HG02970 (cell line): ENCODE data around the gene SEMA3A.
"Not testable (repeated sequence)": the region's sequence is repeated elsewhere in the genome, so short reads cannot be mapped to it uniquely, and the experiment has no call there.

Source experiments
- ATAC-seq: cut with Tn5 transposase; IDR thresholded peaks from one replicate; pipeline ENCODE4 v1.9.1; 2021; ENCODE audit warnings: mild to moderate bottlenecking, moderate library complexity, moderate number of reproducible peaks; ENCODE audit not compliant: unreplicated experiment, low FRiP score

Gene SEMA3A

DNA sequence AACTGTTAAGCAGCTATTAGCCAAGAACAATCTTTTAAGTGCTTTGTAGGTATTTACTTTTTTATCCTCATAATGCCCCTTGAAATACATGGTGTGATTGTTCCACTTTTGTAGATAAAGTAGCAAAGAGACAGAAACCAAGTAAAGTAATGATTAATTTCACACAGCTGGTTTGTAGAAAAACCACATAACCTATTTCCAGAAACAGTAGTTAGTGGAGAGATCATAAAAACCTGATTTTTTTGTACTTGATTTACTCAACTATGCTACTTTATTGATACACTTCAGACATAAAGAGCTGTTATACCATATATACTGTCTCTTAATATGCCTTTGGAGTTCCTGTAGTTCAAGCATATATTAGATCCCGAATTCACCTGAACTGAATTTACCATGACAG, 118.4 kb downstream of the SEMA3A start:
- no peak for ATAC-seq

DNA sequence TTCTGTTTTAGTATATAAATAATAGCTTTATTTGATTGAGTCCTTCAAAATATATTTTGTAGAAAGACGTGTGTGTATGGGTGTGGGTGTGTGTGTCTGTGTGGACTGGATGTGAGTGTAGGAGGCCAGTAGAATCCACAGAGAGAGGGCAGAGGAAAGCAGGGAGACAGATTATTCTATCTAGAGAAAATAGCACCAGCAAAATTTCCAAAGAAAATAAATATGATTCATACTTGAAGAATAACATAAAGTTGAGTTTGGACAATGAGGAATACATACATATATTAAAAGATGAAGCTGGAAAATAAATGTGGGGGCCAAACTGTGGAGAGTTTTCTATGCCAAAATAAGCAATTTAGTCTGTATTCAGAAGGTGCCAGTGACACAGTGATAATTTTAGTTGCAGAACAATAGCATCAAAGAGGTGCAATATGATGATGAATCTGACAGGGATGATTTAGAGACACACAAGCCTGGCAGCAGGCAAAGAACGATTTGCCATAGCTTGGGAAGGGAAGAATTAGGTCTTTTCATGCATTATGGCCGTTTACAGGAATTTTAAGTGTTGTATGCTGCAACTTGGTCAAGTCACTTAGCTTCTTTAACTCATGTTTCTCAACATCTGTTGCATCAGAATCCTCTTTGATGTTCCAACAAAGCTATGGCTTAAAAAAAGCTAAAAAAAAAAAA, 121.3 kb downstream of the SEMA3A start:
- no peak for ATAC-seq

DNA sequence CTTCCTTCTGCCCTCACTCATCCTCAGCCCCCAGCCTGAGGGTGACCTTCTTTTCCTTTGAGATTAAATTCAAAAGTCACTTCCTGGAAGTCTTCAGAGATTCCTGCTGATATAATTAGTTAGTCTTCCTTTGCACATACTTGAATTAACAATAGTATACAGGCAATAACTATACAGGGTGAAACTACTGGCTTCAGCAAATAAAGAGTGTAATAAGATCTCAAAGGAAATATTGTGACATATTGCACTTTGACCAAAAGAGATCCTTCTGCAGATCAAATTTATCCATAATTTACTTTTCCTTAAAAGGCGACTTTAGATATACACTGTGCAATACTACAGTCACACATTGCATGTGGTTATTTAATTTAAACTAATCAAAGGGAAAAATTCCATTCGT, 123.8 kb downstream of the SEMA3A start:
- no peak for ATAC-seq

DNA sequence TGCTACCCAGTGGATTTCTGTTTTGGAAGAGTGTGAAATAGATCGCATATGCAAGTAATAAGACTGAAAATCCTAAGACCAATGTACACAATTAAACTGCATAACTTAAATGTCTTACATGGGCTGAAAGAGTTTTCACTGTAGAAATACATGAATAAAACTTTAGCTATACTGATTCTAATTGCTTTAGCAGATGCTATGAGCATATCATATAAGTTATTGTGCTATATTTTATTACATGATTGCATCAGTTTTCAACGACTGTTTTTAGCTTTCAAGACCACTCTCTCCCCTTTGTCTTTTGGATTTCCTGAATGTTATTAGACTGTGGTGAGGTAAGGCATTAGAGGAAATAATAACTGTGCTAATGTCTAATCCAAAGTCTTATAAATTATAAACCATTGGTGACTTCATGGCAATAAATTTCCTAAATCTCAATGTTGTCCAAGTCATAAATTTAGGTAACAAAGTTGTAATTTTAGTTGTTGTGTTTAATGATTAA, 124.5 kb downstream of the SEMA3A start:
- no peak for ATAC-seq

DNA sequence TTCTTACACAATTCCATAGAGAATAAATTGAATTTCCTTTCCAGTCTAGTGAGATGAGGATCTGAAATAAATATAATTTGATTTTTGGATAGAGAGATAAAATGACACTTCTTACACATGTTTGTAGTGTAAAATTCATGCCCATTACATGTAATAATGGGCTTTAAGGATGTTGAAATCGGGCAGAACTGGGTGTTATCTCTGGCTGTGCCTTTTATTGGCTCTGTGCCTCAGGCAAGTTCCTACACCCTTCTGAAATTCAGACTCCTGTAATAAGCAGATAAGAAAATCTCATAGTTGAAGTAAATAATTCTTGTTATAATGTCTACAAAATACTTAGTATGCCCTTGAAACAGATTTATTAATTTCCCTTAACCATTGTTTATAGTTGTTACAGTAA, 125.6 kb downstream of the SEMA3A start:
- no peak for ATAC-seq

DNA sequence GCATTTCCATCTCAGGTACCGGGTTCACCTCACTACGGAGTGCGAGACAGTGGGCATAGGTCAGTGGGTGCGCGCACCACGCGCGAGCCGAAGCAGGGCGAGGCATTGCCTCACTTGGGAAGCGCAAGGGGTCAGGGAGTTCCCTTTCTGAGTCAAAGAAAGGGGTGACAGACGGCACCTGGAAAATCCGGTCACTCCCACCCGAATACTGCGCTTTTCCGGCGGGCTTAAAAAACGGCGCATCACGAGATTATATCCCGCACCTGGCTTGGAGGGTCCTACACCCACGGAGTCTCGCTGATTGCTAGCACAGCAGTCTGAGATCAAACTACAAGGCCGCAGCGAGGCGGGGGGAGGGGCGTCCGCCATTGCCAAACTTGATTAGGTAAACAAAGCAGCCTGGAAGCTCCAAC, 132.1 kb downstream of the SEMA3A start:
- ATAC-seq: not testable (repeated sequence)

DNA sequence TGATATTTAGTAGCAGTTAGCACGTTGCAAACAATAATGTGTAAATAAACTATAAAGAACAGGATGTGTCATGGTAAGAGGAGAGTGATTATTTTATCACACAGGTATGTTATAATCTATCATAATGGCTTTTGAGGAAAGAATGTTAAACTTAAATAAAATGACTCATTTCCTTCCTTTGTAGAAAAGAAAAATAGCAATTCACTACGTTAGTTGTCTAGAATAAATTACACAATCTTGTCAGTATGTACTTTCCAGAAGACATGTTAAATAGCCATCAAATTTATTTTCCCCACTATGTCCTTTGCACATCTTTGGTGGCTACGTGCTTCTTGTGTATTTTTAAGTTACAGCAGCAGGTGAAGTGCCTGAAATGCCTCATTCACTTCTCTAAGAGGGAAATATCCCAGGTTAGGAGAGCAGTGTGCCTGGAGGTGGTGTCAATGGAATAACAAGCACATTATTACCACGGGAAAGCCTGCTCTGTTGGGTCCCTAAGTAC, 133.8 kb downstream of the SEMA3A start:
- no peak for ATAC-seq

DNA sequence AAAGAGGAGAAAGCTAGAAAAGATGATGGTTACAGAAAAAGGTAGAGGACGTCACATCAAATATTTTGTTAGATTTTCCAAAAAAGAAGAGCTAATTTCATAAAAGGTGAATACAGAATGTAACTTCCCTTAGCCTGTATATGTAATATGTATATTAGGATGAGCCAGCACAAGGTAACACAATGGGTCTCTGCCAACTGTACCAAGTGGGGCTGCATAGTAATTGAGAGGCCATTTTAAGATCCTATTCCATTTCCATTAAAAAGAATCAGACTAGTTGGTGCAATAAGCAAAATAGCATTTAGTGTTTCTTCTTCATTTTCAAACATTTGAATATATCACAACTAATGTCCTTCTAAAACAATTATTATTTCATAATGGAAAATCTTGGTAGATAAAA, 134.6 kb downstream of the SEMA3A start:
- no peak for ATAC-seq

DNA sequence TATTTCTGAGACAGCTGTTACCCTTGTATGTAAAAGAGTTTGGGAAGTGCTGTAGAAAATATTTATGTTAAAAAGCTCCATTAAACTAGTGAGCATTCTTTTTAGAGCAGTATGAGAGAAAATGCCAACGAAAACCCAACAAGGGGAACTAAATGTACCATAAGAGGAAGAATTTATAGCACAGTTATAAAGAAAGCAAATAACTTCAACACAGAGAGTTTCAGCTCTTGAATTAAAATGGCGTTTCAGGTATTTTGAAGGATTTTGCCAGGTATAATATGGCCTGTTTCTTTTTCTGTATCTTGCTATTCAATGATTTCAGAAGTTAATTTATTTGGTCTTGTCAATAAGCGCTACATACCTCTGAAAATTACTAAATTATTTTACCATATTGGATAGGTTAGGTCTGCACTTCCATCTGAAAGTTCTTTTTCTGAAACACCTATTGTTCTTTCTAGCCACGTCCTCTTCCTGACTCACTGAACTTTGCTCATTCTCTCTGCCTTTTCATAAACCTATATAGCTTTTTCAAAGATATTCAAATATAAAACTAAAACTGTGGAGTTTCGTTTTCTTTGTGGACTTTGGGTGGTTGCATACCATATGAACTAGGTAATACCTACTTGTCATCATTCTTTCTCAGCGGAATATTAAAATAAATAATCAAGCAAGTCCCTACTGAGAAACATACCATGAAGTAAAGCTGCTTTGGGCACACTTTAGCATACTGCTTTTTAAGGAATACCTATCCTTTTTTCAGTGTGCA, 136.1 kb downstream of the SEMA3A start:
- no peak for ATAC-seq

DNA sequence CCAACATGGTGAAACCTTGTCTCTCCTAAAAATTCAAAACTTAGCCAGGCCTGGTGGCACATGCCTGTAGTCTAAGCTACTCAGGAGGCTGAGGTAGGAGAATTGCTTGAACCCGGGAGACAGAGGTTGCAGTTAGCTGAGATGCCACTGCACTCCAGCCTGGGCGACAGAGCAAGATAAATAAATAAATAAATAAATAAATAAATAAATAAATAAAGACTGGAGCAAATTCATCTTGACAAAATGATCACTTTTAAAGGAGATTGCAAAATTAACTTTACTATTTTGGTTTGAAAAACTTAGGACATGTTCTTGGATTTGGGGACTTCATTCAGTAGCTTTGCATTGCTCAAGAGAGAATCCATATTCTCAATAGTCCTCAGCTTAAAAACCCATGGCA, 137.0 kb downstream of the SEMA3A start:
- ATAC-seq: no peak

DNA sequence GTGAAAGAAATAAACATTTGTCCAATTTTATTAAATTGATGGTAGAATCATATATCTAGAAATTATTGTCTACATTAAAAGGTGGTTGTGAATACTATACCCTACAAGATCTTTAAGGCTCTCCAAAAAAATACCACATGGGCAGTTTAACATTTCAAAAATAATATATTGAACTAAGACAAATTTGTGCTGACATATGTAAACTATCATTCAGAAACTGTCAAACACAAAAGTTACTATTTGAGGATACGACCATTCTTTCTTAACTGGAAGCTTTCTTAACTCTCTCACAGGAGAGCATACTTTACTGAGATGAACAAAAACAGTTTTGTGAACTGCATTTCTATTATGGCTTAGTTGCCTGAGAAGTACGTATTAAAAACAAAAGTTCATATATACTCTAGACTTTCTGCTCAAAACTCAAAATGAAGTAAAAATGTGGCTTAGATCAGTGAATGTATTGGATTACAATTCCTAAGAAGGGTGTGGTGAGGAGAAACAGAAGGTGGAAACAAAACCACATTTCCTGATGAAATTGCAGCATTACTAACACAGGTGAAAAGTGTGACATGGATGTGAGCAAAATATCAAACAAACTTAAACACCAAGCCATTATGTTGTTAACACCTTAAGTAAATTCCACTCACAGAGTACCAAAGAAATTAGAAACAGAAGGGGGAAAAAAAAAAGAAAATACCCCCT, 138.5 kb downstream of the SEMA3A start:
- no peak for ATAC-seq

DNA sequence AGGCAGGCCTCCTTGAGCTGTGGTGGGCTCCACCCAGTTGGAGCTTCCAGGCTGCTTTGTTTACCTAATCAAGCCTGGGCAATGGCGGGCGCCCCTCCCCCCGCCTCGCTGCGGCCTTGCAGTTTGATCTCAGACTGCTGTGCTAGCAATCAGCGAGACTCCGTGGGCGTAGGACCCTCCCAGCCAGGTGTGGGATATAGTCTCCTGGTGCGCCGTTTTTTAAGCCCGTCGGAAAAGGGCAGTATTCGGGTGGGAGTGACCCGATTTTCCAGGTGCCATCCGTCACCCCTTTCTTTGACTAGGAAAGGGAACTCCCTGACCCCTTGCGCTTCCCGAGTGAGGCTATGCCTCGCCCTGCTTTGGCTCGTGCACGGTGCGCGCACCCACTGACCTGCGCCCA, 139.4 kb downstream of the SEMA3A start:
- ATAC-seq: not testable (repeated sequence)

DNA sequence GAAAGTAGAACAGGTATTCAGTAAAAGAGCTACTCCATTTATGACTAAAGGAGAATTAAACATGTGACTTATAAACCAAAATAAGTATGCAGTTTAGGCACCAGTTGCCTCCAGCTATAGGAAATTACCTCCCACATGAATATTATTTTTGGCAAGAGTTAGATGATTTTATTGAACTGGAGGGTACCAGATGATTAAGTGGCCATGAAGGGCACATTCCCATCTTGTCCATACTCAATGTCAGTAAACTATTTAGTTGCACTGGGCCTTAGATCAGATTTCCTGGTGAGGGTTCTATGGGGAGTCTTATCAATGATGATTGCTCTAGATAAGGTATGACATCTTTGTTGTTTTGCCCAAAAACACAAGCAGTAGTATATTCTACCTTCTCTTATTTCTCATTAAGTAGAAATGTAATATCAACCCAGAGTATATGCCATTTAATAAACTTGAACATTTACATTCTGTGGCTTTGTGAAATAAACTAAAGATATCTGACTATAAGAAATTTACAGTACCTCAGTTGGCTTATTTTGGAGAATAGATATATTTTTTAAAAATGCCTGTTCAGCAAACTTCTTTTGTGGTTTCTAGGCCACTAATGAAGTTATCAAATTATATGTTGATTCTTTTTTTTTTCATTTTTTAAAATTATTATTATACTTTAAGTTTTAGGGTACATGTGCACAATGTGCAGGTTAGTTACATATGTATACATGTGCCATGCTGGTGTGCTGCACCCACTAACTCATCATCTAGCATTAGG, 145.3 kb downstream of the SEMA3A start:
- no peak for ATAC-seq

DNA sequence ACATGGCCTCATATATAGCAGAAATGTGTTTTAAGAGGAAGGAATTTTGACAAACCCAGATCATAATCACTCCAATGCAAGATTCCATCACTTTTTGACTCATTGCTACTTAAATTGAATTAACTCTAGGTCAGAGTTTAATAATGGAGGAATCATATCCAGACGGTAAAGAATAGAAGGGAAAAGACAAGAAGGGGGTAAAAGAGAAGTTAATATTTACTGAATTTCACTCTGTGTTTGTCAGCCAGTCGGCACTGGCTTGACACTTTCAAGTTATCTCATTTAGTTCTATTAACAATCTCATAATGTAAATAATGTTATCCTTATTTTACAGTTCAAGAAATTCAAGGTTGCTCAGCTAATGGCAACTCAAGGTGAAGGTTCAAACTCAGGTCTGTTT, 147.5 kb downstream of the SEMA3A start:
- no peak for ATAC-seq

DNA sequence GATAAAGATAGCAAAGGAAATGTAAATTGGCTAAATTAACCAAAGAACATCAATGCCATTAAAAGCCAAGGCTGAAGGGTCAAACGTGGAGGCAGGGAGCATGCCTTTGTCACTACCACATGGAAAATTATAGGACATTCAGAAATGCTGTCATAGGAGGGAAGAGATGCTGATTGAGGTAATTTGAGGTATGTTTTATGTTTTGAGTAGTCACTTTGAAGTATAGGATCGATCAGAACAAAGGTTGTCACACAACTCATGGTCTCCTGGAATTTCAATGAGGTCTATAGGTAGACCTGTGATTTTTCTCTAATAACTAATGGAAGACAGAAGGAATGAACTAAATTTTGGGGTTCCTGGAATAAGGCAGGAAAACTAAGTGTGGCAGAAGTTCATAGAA, 149.8 kb downstream of the SEMA3A start:
- ATAC-seq: no peak

DNA sequence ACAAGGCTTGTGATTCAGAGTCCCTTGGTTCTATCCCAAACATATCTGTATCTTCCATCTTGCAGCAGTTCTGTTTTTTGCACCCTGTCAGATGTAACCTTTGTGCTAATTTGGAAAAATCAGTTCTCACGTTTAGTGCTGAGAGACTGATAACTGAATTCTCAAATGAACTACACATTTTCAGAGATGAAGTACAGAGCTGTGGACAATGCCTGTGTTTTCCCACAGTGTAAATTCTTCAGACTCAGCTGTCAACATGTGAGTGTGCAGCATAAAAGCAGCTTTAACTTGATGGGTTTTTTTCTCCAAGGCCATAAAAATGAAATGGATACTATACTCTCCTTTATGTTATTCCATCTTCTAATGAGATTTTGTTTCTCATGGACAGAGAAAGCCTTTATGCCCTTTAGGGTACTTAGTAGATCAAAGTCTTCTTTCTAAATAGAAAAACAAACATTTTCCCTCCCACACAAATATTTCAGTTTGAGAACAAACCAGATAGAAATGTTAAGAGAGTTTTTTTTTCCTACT, 150.9 kb downstream of the SEMA3A start:
- no peak for ATAC-seq

DNA sequence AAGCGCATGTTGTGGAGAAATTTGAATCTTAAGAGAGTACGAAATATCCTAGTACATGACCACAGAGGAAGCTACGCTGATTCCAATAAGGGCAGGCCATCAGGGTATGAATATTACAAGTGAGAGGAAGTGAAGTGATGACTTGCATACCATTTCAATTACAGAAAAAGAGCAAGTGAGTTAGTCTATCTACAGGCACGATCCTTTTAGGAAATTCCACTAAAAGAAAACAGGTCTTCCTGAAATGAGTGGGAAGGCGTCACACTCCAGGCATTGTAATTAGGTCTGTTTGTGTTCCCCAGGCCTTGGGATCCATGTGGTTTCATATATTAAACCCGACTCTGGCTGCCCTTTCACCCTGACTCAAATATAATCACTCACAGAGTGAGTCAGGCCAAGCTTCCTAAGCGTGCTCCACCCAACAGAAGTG, 152.5 kb downstream of the SEMA3A start:
- ATAC-seq: no peak

DNA sequence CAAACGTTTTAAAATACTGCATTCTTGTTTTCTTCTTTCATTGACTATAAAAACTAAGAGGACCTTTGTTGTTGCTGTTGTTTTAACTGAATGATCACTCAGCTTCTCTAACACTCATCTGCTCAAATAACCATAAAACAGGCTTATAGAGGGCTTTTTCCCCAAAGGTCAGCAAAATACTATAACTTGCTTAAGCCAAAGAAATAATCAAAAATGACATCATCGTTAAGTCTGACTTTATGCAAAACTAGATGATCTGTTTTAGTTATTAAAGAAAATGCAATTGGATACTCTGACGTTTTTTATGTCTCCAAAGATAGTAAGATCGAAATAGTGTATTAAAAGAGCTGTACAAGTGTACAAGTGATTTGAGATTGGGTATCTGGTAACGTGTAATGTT, 152.9 kb downstream of the SEMA3A start:
- no peak for ATAC-seq

DNA sequence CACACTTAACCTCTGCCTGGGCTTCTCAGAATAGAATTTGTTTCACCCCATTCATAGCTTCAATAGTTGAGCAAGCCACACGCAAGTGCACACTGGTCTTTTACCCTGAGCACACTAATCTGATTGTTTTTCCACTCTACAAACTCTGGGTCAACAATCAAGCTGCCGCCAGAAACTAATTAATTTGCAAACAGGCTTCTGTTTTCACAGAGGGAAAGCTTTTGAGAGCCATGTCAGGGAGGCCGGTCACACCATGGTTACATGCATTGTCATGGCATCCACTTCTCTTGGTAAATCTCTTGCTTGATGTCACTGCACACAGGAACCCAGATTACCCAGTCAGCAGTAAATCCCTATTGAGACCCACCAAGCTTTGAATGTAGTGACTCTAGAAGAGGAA, 154.2 kb downstream of the SEMA3A start:
- no peak for ATAC-seq

DNA sequence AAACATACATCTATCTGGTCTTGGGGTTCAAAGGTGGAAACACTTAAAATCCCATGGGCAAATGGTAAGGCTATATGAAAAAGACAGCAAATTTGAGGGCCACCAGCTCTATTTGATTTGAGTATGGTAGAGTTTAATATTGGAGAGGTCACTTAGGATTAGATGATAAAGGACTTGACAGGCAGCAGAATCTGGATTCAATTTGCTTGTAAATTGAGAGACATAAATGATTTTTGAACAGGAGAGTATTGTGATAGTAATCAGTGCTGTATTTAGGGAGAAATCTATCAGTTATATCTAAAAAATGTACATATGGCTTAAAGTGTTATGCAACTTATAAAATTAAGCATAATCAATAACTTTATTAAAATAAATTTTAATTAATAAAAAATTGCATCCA, 155.2 kb downstream of the SEMA3A start:
- no peak for ATAC-seq
